Choroid plexus epithelial cell (primary cell): ENCODE measurements around the gene RNU2-1.

ENCODE experiments used
- DNase-seq: peaks from one replicate; pipeline ENCODE4 v3.0.0-alpha.2; 2010; ENCODE audit warnings: low read depth
- H3K4me3 ChIP-seq: 2 replicates; pipeline ENCODE4 v1.5.1; 2011; ENCODE audit warnings: low read depth, mild to moderate bottlenecking, control low read depth, low read length, moderate library complexity
- TF ChIP-seq, protein P1 (sequence below): conservative IDR thresholded peaks from 2 replicates; pipeline ENCODE4 v1.5.1; 2011; ENCODE audit warnings: low read depth, mild to moderate bottlenecking, control low read depth, inconsistent platforms, low read length, moderate library complexity

The RNU2-1 gene

DNA sequence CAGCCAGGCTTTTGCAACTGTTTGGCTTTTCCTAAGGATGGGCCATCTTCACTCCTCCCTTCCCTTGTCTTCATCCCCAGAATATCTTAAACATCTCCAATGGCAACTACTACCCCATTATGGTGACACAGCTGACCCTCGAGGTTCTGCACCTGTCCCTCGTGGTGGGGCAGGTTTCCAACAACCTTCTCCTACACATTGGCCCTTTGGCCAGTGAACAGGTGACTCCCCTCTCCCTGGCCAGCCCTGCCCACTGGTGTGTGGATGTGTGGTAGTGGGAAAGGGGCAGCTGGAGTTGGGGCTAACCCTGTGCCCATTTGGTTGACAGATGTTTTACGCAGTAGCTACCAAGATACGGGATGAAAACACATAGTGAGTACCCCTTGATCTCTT lies 17.4 kb downstream of the RNU2-1 start:
- DNase-seq: no peak
- no peak overlapping the region for H3K4me3 ChIP-seq
- TF ChIP-seq, protein P1, sequence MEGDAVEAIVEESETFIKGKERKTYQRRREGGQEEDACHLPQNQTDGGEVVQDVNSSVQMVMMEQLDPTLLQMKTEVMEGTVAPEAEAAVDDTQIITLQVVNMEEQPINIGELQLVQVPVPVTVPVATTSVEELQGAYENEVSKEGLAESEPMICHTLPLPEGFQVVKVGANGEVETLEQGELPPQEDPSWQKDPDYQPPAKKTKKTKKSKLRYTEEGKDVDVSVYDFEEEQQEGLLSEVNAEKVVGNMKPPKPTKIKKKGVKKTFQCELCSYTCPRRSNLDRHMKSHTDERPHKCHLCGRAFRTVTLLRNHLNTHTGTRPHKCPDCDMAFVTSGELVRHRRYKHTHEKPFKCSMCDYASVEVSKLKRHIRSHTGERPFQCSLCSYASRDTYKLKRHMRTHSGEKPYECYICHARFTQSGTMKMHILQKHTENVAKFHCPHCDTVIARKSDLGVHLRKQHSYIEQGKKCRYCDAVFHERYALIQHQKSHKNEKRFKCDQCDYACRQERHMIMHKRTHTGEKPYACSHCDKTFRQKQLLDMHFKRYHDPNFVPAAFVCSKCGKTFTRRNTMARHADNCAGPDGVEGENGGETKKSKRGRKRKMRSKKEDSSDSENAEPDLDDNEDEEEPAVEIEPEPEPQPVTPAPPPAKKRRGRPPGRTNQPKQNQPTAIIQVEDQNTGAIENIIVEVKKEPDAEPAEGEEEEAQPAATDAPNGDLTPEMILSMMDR: no peak

DNA sequence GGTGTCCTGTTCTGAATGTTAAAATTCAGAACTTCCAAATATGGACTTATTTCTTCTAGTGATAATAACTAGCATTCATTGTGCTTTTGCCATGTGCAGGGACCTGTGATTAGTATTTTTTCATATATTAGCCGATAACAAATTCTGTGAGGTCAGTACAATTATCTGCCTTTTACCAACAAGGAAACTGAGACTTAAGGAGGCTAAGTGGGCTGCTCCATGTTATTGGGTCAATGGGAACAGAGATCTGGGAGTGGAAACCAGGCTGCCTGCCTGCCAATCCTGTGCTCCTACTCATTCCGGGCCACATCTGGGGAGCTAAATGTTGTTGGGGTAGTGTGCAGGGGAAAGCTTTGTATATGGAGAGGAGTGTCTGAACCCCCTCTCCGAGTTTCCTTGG lies 18.4 kb downstream of the RNU2-1 start:
- DNase-seq: no peak
- TF ChIP-seq, protein P1: no peak
- no peak overlapping the region for H3K4me3 ChIP-seq

DNA sequence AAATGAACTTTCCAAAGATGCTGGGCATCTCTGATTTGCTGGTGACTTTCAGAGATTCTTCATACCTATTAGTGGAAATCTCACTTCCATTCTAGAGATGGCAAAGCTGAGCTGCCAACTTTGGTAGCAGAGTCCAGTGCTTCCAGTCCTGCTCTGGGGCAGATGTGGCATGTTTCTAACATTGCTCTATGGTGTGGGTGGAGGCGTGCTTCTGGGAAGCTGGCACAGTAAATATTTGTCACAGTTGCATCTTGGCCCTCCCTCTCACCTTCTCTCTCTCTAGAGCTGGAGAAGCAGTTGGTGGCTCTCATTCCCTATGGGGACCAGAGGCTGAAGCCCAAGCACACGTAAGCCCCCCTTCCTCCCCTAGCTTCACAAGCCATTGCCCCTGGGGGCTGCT lies 20.2 kb downstream of the RNU2-1 start:
- no peak overlapping the region for H3K4me3 ChIP-seq
- no peak for DNase-seq
- TF ChIP-seq, protein P1: no peak

DNA sequence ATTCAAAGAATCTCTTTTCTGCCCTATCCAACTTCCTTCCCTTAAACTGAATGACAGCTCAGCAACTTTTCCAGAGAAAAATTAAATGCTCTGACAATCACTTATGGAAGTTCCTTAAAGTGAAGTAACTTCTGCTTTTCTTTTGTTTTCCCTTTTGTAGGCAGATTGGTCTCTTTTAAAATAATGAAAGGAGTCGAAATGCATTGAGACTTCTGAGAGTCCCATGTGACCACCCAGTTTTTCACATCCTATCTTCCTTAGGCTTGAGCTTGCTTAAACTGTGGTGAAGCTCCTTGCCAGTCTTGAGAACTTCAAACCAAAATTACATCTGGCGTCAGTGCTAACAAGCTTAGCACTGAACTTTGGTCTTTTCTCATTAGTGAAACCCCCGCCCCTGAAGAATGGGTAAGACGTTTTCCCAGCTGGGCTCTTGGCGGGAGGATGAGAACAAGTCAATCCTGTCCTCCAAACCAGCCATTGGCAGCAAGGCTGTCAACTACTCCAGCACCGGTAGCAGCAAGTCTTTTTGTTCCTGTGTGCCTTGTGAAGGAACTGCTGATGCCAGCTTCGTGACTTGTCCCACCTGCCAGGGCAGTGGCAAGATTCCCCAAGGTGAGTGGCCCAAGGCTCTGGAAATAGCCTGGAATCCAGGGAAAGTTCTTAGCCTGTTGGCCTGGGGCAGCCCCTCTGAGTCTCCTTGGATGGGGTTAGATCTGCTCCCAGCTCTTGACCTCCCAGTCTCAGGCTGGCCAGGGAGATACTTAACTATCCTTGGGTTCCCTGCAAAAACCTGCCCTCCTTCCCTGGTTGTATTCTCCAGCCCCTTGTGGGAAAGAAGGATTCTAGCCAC lies 20.9 kb downstream of the RNU2-1 start:
- peak overlapping the region; percentile 74 for H3K4me3 ChIP-seq
- DNase-seq: peak; percentile 31
- TF ChIP-seq, protein P1: no peak

DNA sequence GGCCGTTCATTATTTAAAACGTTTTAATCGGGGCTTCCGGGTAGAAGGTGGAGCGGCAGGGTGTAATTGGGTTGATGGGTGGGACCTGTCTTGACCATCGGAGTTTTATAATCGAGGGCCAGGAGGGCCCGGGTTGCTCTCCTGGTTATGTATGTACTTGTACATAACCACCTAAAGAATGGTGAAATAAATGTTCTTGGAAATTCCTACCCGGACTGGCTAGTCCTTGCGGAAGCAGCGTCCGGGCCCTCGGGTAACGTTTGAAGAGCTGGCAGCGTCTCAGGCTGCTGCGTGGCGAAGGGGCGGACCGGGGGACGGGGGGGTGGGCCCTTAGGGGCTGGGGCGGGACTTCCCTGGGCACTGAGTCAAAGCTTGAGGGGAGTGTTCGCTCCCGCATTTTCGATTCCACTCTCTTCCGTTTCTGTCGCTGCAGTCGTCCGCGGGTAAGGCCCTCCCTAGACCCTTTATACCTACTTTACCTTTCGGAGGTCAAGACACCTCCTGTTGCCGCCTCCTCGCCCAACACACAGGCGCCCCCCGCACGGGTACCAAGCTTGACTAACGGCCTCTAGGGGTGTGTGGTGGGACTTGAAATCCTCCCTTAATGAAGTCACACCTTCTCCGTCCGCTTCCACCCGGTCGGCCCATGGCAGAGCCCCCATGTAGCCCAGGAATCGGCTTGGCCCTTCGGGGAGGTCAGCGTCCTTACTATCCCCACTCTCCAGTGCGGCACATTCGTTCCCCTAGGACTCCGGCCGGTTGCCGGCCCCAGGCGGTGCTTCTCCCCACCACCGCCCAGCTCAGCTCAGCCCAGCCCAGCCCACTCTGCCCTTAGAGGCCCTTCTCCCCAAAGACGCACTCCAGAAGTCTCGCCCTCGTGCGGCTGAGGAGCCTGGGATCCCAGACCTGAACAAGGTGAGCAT lies 22.0 kb downstream of the RNU2-1 start, which contains the start of gene TMEM106A:
TMEM106A (plus strand) TSS at position 396 of the 923 bp plus-strand sequence. CDS start 1,167 bp downstream, outside the sequence.
- TF ChIP-seq, protein P1: peak; percentile 59
- DNase-seq: peak; percentile 89
- peak within 1 kb of the TSS; percentile 74 for H3K4me3 ChIP-seq

DNA sequence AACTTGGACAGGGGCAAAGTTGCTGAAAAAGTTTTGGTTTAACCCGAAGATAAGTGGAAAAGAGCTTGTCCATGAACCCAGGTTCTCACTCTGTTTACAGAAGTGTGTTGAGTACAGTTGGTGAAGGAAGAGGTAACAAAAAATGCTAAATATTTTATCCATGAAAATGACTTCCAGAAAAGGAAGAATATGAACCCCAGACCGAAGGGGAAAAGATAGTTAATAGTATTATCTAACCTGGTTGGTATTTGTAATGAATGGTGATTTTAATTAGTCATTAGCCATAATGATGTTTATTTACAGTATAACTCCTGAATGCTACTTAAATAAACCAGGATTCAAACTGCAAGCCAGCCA lies 22.7 kb downstream of the RNU2-1 start:
- peak; percentile 4 for DNase-seq
- TF ChIP-seq, protein P1: no peak
- H3K4me3 ChIP-seq: peak overlapping the region; percentile 74
